Body of pancreas (tissue), 4 donors: ENCODE data around the gene LRFN5.

Experiments used
- POLR2A ChIP-seq, 3 donors: fragments of 450-650 bp; IDR thresholded peaks; one replicate each; pipeline ENCODE4 v1.6.1; 2016; ENCODE audit warnings: antibody characterized with exemption in 3 of 3, mild to moderate bottlenecking in 2 of 3
- TF ChIP-seq, protein P1 (sequence below), 7 experiments: fragments of 450-650 bp in 4 of 7; fragments of 200-600 bp in 3 of 7; sonication (generic) in 3 of 7; IDR thresholded peaks; one replicate each; pipeline ENCODE4 v1.5.1; 2016 to 2019; ENCODE audit warnings: antibody characterized with exemption in 7 of 7

DNA sequence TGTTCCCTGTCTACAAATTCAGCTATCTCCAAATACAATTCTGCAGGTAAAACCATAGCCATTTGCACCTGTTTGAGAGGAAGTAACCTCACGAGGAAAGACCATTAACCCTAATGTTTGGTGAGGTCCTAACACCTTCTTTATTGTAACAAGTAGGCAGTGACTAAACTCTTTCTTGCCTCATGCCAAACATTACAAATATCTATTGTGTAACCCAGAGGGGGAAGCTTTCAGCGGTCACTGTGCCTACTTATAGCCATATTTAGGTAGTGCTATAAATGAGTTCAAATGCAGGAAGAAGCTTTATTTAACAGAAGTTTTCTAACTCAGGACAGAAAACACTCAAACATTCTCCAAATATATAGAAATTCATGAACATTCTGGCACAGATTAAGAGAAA, 252.7 kb downstream of the LRFN5 start:
- no peak for TF ChIP-seq POLR2A (IDR thresholded peaks at IDR 0.05)
- TF ChIP-seq, protein P1, sequence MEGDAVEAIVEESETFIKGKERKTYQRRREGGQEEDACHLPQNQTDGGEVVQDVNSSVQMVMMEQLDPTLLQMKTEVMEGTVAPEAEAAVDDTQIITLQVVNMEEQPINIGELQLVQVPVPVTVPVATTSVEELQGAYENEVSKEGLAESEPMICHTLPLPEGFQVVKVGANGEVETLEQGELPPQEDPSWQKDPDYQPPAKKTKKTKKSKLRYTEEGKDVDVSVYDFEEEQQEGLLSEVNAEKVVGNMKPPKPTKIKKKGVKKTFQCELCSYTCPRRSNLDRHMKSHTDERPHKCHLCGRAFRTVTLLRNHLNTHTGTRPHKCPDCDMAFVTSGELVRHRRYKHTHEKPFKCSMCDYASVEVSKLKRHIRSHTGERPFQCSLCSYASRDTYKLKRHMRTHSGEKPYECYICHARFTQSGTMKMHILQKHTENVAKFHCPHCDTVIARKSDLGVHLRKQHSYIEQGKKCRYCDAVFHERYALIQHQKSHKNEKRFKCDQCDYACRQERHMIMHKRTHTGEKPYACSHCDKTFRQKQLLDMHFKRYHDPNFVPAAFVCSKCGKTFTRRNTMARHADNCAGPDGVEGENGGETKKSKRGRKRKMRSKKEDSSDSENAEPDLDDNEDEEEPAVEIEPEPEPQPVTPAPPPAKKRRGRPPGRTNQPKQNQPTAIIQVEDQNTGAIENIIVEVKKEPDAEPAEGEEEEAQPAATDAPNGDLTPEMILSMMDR (IDR thresholded peaks at IDR 0.05) = no peak
